Mucosa of rectum (tissue), 2 donors: ENCODE data around the gene PHKG2.

Source experiments
- H3K27ac ChIP-seq, 2 donors: one replicate each; pipeline ENCODE4 v1.7.0; 2013; ENCODE audit warnings: inconsistent platforms in 2 of 2, low read depth in 2 of 2, low read length in 2 of 2
- H3K27me3 ChIP-seq, 2 donors: one replicate each; pipeline ENCODE4 v1.7.0; 2013; ENCODE audit warnings: low read length in 2 of 2; ENCODE audit not compliant: control insufficient read depth in 2 of 2, insufficient read depth in 2 of 2
- H3K36me3 ChIP-seq, 2 donors: one replicate each; pipeline ENCODE4 v1.7.0; 2013; ENCODE audit warnings: low read length in 2 of 2; ENCODE audit not compliant: control insufficient read depth in 2 of 2, insufficient read depth in 2 of 2
- H3K4me1 ChIP-seq, 2 donors: one replicate each; pipeline ENCODE4 v1.7.0; 2013; ENCODE audit warnings: low read length in 2 of 2, mild to moderate bottlenecking in 1 of 2; ENCODE audit not compliant: control insufficient read depth in 2 of 2, insufficient read depth in 2 of 2
- H3K4me3 ChIP-seq, 2 donors: one replicate each; pipeline ENCODE4 v1.7.0; 2013; ENCODE audit warnings: low read length in 2 of 2
- H3K9ac ChIP-seq, 2 donors: one replicate each; pipeline ENCODE4 v1.7.0; 2013; ENCODE audit warnings: low read length in 2 of 2, low read depth in 1 of 2, mild to moderate bottlenecking in 1 of 2
- H3K9me3 ChIP-seq, 2 donors: one replicate each; pipeline ENCODE4 v1.7.0; 2013; ENCODE audit warnings: low read length in 2 of 2; ENCODE audit not compliant: control insufficient read depth in 2 of 2
- donor health status: healthy.
- donor health status: Normal muscosa, but diverticular disease.

The PHKG2 gene

GRCh38 chr16:30755955-30756780 lies 7.9 kb downstream of the PHKG2 start:
- peaks cover 6 to 9% of the 10 kb centered on the region in 2 donors for H3K4me1 ChIP-seq
- H3K27me3 ChIP-seq = no peaks in the 10 kb centered on the region
- H3K27ac ChIP-seq = no peak overlapping the region
- H3K9ac ChIP-seq = no peak overlapping the region
- H3K36me3 ChIP-seq = peaks cover 34 to 44% of the 10 kb centered on the region in 2 donors
- H3K9me3 ChIP-seq = no peaks in the 10 kb centered on the region
- no peak overlapping the region for H3K4me3 ChIP-seq

- H3K4me1 ChIP-seq = peaks cover 11 to 13% of the 10 kb centered on the region in 2 donors
- peaks cover 29 to 39% of the 10 kb centered on the region in 2 donors for H3K36me3 ChIP-seq
- H3K4me3 ChIP-seq = no peak overlapping the region
- no peaks in the 10 kb centered on the region for H3K27me3 ChIP-seq
- no peaks in the 10 kb centered on the region for H3K9me3 ChIP-seq
- H3K27ac ChIP-seq = no peak overlapping the region
- H3K9ac ChIP-seq = no peak overlapping the region
Observed at GRCh38 chr16:30756781-30757100, 8.5 kb downstream of the PHKG2 start.

- Histone ChIP-seq H3K27ac (no peak overlapping the region), H3K9me3 (no peaks in the 10 kb centered on the region), H3K36me3 (peaks cover 29 to 37% of the 10 kb centered on the region in 2 donors), H3K4me1 (peaks cover 13% of the 10 kb centered on the region in 2 donors), H3K9ac (no peak overlapping the region), H3K27me3 (no peaks in the 10 kb centered on the region), H3K4me3 (no peak overlapping the region)
Observed at GRCh38 chr16:30757316-30757715, 9.1 kb downstream of the PHKG2 start.

- peaks cover 24 to 30% of the 10 kb centered on the region in 2 donors for H3K36me3 ChIP-seq
- H3K27me3 ChIP-seq = no peaks in the 10 kb centered on the region
- no peaks in the 10 kb centered on the region for H3K9me3 ChIP-seq
- peaks cover 24 to 26% of the 10 kb centered on the region in 2 donors for H3K4me1 ChIP-seq
- H3K27ac ChIP-seq = peak overlapping the region; percentile 34 to 42
- H3K4me3 ChIP-seq = no peak overlapping the region
- no peak overlapping the region for H3K9ac ChIP-seq
Observed at GRCh38 chr16:30758988-30759491, 10.8 kb downstream of the PHKG2 start.

- no peak overlapping the region for H3K4me3 ChIP-seq
- peaks cover 34 to 35% of the 10 kb centered on the region in 2 donors for H3K36me3 ChIP-seq
Observed at GRCh38 chr16:30760001-30760559, 11.9 kb downstream of the PHKG2 start.

GRCh38 chr16:30760577-30761426 lies 12.6 kb downstream of the PHKG2 start:
- H3K27ac ChIP-seq = no peak overlapping the region
- H3K27me3 ChIP-seq = no peaks in the 10 kb centered on the region
- peaks cover 24 to 26% of the 10 kb centered on the region in 2 donors for H3K4me1 ChIP-seq
- no peaks in the 10 kb centered on the region for H3K9me3 ChIP-seq
- H3K36me3 ChIP-seq = peaks cover 40% of the 10 kb centered on the region in 2 donors
- H3K9ac ChIP-seq = peak overlapping the region in 1 of 2 donors; percentile 63
- peak overlapping the region; percentile 84 to 99 for H3K4me3 ChIP-seq

More at GRCh38 chr16:30760001-30760559, 11.9 kb downstream of the PHKG2 start:
- H3K27ac ChIP-seq = no peak overlapping the region
- H3K9ac ChIP-seq = no peak overlapping the region
- H3K27me3 ChIP-seq = no peaks in the 10 kb centered on the region
- peaks cover 24 to 26% of the 10 kb centered on the region in 2 donors for H3K4me1 ChIP-seq
- H3K9me3 ChIP-seq = no peaks in the 10 kb centered on the region

- Histone ChIP-seq H3K9ac (peak overlapping the region; percentile 60 to 63), H3K4me1 (peaks cover 24 to 26% of the 10 kb centered on the region in 2 donors), H3K27me3 (no peaks in the 10 kb centered on the region), H3K27ac (peak overlapping the region; percentile 29 to 58), H3K4me3 (peak overlapping the region; percentile 84 to 99), H3K9me3 (no peaks in the 10 kb centered on the region), H3K36me3 (peaks cover 40 to 41% of the 10 kb centered on the region in 2 donors)
Observed at GRCh38 chr16:30761427-30761927, 13.3 kb downstream of the PHKG2 start.

GRCh38 chr16:30761928-30762902 lies 14.0 kb downstream of the PHKG2 start, which contains the start of the genes CFAP119 and RNF40:
Gene CFAP119, minus strand, starts transcription at chr16:30762062. Its CDS starts 314 bp downstream, at chr16:30761748.
Gene RNF40, plus strand, starts transcription at chr16:30762322. Its CDS starts 224 bp downstream, at chr16:30762546.
- Histone ChIP-seq H3K9me3 (no peaks in the 10 kb centered on the region), H3K4me1 (peaks cover 24 to 26% of the 10 kb centered on the region in 2 donors), H3K27me3 (no peaks in the 10 kb centered on the region), H3K27ac (peak within 1 kb of the TSS; percentile 68 to 82), H3K9ac (peak within 1 kb of the TSS; percentile 79 to 97), H3K36me3 (peaks cover 40 to 41% of the 10 kb centered on the region in 2 donors), H3K4me3 (peak within 1 kb of the TSS; percentile 84 to 99)
